ENCODE results near the gene GRIK2. TPM values are rescaled to one million over a fixed set of nuclear protein-coding genes. Genes with fewer than 3 reads are reported as not detected.

GRIK2 gene
- total RNA-seq, 4 donors from 2014 or later: 0.46 to 3.7 (median 1.8) TPM

DNA sequence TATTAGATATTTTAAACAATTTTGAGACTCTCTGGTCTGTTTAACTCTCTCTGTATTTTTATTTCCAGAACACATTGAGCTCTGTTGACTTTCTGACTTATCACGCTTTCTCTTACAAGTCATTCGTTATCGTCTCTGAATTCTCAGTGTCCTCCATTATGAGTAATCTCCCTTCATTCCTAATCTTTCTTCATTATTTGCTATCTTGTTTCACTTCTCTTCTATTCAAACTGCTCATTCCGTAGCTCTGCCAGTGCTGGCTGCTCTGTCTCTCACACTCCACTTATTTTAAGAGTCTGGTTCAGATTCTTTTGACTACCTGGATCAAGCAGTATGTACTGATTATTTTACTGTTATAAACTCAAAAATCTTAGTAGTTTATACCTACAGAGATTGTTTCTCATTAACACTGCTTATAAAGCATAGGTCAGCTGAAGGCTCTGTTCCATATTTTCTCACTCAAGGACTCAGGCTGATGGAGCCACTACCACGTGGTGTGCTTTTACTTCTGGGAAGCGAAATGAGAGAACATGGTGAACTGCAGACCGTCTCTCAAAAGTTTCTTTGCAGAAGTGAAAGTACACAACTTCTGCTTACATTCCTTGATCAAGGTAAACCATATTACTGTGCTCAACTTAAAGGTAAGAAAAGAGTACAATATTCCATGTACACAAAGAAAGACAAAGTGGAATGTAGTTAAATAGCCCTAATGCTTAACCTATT is 485.2 kb downstream of the GRIK2 start:
- Histone ChIP-seq H3K9me3 (no peaks in the 10 kb centered on the region), H3K27me3 (no peaks in the 10 kb centered on the region), H3K36me3 (no peaks in the 10 kb centered on the region), H3K27ac (replicated peaks in 1 of 4) (no peak overlapping the region), H3K4me1 (no peaks in the 10 kb centered on the region), H3K4me3 (no peak overlapping the region)
- intact Hi-C loops (cut with DNase I): no loop called here
- 49% methylated on average over 7 of the region's 7 CpGs for WGBS
- no peak for TF ChIP-seq POLR2AphosphoS5 (IDR thresholded peaks at IDR 0.05)
- no peak for TF ChIP-seq POLR2A (IDR thresholded peaks at IDR 0.05; ENCODE audit: low read depth)
- TF ChIP-seq, protein P1, sequence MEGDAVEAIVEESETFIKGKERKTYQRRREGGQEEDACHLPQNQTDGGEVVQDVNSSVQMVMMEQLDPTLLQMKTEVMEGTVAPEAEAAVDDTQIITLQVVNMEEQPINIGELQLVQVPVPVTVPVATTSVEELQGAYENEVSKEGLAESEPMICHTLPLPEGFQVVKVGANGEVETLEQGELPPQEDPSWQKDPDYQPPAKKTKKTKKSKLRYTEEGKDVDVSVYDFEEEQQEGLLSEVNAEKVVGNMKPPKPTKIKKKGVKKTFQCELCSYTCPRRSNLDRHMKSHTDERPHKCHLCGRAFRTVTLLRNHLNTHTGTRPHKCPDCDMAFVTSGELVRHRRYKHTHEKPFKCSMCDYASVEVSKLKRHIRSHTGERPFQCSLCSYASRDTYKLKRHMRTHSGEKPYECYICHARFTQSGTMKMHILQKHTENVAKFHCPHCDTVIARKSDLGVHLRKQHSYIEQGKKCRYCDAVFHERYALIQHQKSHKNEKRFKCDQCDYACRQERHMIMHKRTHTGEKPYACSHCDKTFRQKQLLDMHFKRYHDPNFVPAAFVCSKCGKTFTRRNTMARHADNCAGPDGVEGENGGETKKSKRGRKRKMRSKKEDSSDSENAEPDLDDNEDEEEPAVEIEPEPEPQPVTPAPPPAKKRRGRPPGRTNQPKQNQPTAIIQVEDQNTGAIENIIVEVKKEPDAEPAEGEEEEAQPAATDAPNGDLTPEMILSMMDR (IDR thresholded peaks at IDR 0.05): no peak
- TF ChIP-seq EP300 (IDR thresholded peaks at IDR 0.05): no peak
- no peak for DNase-seq (ENCODE audit: extremely low spot score)

DNA sequence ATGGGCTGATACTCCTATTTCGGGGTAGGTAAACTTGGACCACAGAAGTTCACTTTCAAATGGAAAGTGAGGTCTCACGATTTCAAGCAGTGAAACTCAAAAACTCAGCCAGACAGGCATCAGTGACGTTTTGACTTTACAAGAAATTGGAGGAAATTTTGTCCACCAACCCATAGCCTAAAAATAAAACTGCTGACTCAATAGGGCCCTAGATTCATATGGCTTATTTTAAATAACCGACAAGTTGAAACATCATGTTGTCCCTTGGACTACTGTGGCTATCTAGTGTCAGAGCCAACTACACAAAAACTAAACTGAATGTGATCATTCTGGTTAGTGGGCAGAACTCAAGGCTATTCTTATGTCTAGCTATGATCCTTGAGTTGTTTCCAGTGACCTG is 486.3 kb downstream of the GRIK2 start:
- Histone ChIP-seq H3K4me1 (no peaks in the 10 kb centered on the region), H3K4me3 (no peak overlapping the region), H3K27ac (replicated peaks in 1 of 4) (no peak overlapping the region), H3K36me3 (no peaks in the 10 kb centered on the region), H3K9me3 (no peaks in the 10 kb centered on the region), H3K27me3 (no peaks in the 10 kb centered on the region)
- DNase-seq (ENCODE audit: extremely low spot score): no peak
- TF ChIP-seq, protein P1 (IDR thresholded peaks at IDR 0.05): no peak
- no peak for TF ChIP-seq POLR2AphosphoS5 (IDR thresholded peaks at IDR 0.05)
- TF ChIP-seq POLR2A (IDR thresholded peaks at IDR 0.05; ENCODE audit: low read depth): no peak
- TF ChIP-seq EP300 (IDR thresholded peaks at IDR 0.05): no peak
- WGBS: 77% methylated on average over 4 of the region's 4 CpGs
- intact Hi-C loops (cut with DNase I): no loop called here

DNA sequence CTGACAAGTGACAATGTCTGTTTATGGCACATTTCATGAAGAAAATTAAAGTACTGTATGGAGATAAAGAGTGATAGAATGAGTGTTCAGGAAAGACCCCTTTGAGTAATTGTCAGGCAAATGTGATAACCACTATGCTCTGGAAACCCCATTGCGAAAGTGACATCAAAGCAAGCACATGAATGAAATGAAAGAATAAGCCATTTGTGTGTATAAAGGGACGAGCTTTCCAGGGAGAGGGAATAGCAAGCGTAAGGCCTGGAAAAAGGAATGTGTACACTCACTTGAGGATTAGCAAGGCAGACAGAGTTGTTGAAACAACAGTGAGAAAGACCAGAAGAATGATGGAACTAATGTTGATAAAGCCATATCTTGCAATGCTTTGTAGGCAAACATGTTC is 490.0 kb downstream of the GRIK2 start:
- intact Hi-C loops (cut with DNase I): no loop called here
- H3K9me3 ChIP-seq: no peaks in the 10 kb centered on the region
- no peak for DNase-seq (ENCODE audit: extremely low spot score)
- no peak overlapping the region for H3K4me3 ChIP-seq
- no peak overlapping the region for H3K27ac ChIP-seq (replicated peaks in 1 of 4)
- H3K27me3 ChIP-seq: no peaks in the 10 kb centered on the region
- H3K4me1 ChIP-seq: no peaks in the 10 kb centered on the region
- no peaks in the 10 kb centered on the region for H3K36me3 ChIP-seq
- TF ChIP-seq, protein P1 (IDR thresholded peaks at IDR 0.05): no peak
- no peak for TF ChIP-seq POLR2A (IDR thresholded peaks at IDR 0.05; ENCODE audit: low read depth)
- no peak for TF ChIP-seq POLR2AphosphoS5 (IDR thresholded peaks at IDR 0.05)
- no peak for TF ChIP-seq EP300 (IDR thresholded peaks at IDR 0.05)
- 81% methylated on average over 3 of the region's 3 CpGs for WGBS

DNA sequence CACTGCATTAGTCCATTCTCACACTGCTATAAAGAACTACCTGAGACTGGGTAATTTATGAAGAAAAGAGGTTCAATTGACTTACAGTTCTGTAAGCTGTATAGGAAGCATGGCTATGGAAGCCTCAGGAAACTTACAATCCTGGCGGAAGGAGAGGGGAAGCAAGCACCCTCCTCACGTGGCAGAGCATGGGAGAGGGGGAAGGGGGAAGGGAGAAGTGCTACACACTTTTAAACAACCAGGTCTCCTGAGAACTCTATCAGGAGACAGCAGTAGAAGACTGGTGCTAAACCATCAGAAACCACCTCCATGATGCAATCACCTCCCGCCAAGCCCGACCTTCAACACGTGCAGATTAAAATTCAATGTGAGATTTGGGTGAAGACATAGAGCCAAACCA is 494.0 kb downstream of the GRIK2 start:
- 52% methylated on average over 5 of the region's 5 CpGs for WGBS
- H3K4me1 ChIP-seq: no peaks in the 10 kb centered on the region
- H3K27ac ChIP-seq (replicated peaks in 1 of 4): no peak overlapping the region
- H3K27me3 ChIP-seq: no peaks in the 10 kb centered on the region
- DNase-seq (ENCODE audit: extremely low spot score): no peak
- H3K36me3 ChIP-seq: no peaks in the 10 kb centered on the region
- intact Hi-C loops (cut with DNase I): no loop called here
- H3K4me3 ChIP-seq: no peak overlapping the region
- no peaks in the 10 kb centered on the region for H3K9me3 ChIP-seq
- TF ChIP-seq, protein P1 (IDR thresholded peaks at IDR 0.05): no peak
- TF ChIP-seq POLR2A (IDR thresholded peaks at IDR 0.05; ENCODE audit: low read depth) (no peak), POLR2AphosphoS5 (IDR thresholded peaks at IDR 0.05) (no peak), EP300 (IDR thresholded peaks at IDR 0.05) (no peak)

Measured in esophagus muscularis mucosa (tissue), 4 donors.